Neural crest cell (in vitro differentiated cells): ENCODE data around the gene KHDC3L. TPM values are rescaled to one million over a fixed set of nuclear protein-coding genes. Genes with fewer than 3 reads are reported as not detected.

Experiments
- DNase-seq: peaks from one replicate; pipeline ENCODE4 v3.0.0; 2021; ENCODE audit warnings: low read depth, mixed read lengths, low spot score
- H3K27ac Mint-ChIP-seq: one replicate; pipeline ENCODE4 v1.8.0; 2021; ENCODE audit warnings: mild to moderate bottlenecking, mixed read lengths; ENCODE audit not compliant: unreplicated experiment
- H3K27me3 Mint-ChIP-seq: 2 replicates; pipeline ENCODE4 v1.8.0; 2021; ENCODE audit warnings: low read depth, mild to moderate bottlenecking, mixed read lengths
- H3K36me3 Mint-ChIP-seq: 2 replicates; pipeline ENCODE4 v1.8.0; 2021; ENCODE audit warnings: low read depth, mild to moderate bottlenecking, mixed read lengths
- H3K4me1 Mint-ChIP-seq: 2 replicates; pipeline ENCODE4 v1.8.0; 2021; ENCODE audit warnings: mixed read lengths
- H3K4me3 Mint-ChIP-seq: one replicate; pipeline ENCODE4 v1.8.0; 2021; ENCODE audit warnings: mild to moderate bottlenecking, mixed read lengths
- H3K9me3 Mint-ChIP-seq: 2 replicates; pipeline ENCODE4 v1.8.0; 2021; ENCODE audit warnings: mixed read lengths
- total RNA-seq: library from RNA; stranded (reverse); gene quantifications from 2 replicates; pipeline ENCODE4 v1.2.1, GENCODE V29; 2021
- TF ChIP-seq, protein P1 (sequence below): fragments of 200-600 bp; sonication (generic); conservative IDR thresholded peaks from 2 replicates; pipeline ENCODE4 v1.5.0; 2021; ENCODE audit warnings: antibody characterized with exemption, mild to moderate bottlenecking

Gene KHDC3L
- total RNA-seq, 1 donor from 2014 or later, result not detected

DNA sequence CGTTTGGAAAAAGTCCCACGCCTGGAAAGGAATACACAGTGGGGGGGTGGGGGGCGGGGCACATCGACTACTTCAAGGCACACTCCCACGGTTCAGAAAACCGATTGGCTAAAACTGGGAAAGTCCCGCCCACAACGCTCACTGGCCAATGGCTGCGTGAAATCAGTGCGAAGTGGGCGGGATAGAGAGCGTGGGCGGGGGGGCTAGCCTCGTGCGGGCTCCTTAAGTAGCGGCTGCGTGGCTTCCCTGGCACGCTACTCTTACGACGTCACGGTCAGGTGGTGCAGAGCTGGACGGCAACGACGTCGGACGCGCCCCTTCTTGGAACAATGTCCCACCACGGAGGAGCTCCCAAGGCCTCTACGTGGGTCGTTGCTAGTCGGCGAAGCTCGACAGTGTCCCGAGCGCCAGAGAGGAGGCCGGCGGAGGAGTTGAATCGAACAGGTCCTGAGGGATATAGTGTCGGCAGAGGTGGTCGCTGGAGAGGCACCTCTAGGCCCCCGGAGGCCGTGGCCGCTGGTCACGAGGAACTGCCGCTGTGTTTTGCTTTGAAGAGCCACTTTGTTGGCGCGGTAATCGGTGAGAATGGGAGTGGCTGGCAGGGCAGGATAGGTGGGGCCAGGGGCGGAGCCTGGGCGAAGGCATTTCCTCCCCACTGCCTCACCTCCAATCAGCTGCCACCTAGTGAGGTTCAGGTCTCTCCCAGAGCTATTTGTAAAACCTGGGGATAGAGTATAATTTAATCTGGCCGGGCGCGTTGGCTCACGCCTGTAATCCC is 32.3 kb downstream of the KHDC3L start, which contains the start of gene DDX43:
Gene DDX43 (plus strand): TSS at position 252 of the 778 bp plus-strand sequence. CDS start 78 bp downstream, at position 330.
- TF ChIP-seq, protein P1, sequence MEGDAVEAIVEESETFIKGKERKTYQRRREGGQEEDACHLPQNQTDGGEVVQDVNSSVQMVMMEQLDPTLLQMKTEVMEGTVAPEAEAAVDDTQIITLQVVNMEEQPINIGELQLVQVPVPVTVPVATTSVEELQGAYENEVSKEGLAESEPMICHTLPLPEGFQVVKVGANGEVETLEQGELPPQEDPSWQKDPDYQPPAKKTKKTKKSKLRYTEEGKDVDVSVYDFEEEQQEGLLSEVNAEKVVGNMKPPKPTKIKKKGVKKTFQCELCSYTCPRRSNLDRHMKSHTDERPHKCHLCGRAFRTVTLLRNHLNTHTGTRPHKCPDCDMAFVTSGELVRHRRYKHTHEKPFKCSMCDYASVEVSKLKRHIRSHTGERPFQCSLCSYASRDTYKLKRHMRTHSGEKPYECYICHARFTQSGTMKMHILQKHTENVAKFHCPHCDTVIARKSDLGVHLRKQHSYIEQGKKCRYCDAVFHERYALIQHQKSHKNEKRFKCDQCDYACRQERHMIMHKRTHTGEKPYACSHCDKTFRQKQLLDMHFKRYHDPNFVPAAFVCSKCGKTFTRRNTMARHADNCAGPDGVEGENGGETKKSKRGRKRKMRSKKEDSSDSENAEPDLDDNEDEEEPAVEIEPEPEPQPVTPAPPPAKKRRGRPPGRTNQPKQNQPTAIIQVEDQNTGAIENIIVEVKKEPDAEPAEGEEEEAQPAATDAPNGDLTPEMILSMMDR, result no peak
- no peak for DNase-seq
- Mint-ChIP-seq H3K36me3 (no peaks in the 10 kb centered on the region), H3K4me1 (no peaks in the 10 kb centered on the region), H3K4me3 (no peak within 1 kb of the TSS), H3K9me3 (no peaks in the 10 kb centered on the region), H3K27ac (no peak within 1 kb of the TSS), H3K27me3 (peaks cover 9% of the 10 kb centered on the region)

DNA sequence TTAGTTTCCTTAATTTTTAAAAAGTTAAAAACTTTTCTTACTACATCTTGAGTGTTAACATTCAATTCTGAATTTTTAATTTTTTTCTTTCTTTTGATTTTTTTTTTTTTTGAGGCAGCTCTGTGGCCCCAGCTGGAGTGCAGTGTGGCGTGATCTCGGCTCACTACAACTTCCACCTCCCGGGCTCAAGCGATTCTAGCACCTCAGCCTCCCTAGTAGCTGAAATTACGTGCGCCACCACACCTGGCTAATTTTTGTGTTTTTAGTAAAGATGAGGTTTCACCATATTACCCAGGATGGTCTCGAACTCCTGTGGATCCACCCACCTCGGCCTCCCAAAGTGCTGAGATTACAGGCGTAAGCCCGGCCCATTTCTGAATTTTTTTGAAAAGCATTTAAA is 33.4 kb downstream of the KHDC3L start:
- Mint-ChIP-seq H3K27ac (no peak overlapping the region), H3K27me3 (peaks cover 9% of the 10 kb centered on the region), H3K36me3 (no peaks in the 10 kb centered on the region), H3K4me1 (no peaks in the 10 kb centered on the region), H3K9me3 (no peaks in the 10 kb centered on the region), H3K4me3 (no peak overlapping the region)
- TF ChIP-seq, protein P1, result no peak
- no peak for DNase-seq

DNA sequence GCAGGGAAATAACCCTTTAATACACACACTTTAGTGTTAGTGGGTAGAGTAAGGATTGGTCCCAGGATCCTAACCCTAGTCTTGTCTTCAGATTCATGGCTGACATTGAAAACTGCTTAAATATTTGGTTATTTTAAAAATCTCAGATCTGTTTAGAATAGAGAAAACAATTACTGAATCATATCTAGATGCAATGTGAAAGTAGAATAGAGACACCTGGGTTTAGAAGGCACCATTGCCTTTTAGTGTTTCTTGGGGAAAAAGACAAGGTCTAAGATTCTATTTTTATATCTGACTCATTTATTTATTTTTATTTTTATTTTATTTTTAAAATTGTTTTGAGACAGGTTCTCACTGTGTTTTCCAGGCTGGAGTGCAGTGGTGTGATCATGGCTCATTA is 38.2 kb downstream of the KHDC3L start:
- H3K27ac Mint-ChIP-seq, result no peak overlapping the region
- no peaks in the 10 kb centered on the region for H3K27me3 Mint-ChIP-seq
- TF ChIP-seq, protein P1, result no peak
- no peaks in the 10 kb centered on the region for H3K36me3 Mint-ChIP-seq
- DNase-seq, result no peak
- H3K4me1 Mint-ChIP-seq, result no peaks in the 10 kb centered on the region
- H3K4me3 Mint-ChIP-seq, result no peak overlapping the region
- H3K9me3 Mint-ChIP-seq, result no peaks in the 10 kb centered on the region

DNA sequence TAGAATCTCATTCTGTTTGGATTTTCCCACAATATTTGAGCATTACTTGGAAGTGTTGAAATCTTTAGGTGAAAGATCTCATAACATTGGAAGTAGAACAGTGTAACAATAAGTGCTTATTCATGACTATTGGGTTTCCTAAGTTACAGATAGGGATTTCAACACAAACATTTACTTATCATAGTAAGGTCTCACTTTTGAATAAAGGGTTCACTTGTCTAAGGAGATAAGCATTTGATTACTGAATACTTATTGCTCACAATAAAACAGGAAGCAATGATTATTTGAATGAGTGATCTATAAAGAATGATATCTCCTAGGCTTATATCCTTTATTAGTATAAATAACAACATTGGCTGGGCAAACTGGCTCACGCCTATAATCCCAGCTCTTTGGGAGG is 46.9 kb downstream of the KHDC3L start:
- TF ChIP-seq, protein P1, result no peak
- no peaks in the 10 kb centered on the region for H3K9me3 Mint-ChIP-seq
- H3K4me1 Mint-ChIP-seq, result no peaks in the 10 kb centered on the region
- DNase-seq, result no peak
- no peaks in the 10 kb centered on the region for H3K36me3 Mint-ChIP-seq
- no peak overlapping the region for H3K4me3 Mint-ChIP-seq
- no peak overlapping the region for H3K27ac Mint-ChIP-seq
- no peaks in the 10 kb centered on the region for H3K27me3 Mint-ChIP-seq

DNA sequence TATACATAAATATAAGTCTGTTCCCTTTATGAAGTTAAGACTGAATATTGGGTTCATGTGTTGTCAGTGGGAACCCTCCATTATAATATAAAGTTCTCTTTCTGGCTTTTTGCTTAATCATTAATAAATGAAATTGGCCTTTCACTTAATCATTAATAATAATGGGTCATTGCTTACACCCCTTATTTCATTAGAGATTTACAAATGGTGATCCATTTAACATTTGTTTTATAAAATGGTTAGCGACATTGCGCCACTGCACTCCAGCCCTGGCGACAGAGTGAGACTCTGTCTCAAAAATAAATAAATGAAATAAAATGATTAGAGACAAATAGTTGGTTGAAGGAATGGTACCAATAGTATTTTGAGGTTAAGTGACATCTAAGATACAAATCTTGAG is 50.6 kb downstream of the KHDC3L start:
- TF ChIP-seq, protein P1, result no peak
- H3K36me3 Mint-ChIP-seq, result no peaks in the 10 kb centered on the region
- no peaks in the 10 kb centered on the region for H3K4me1 Mint-ChIP-seq
- no peak overlapping the region for H3K4me3 Mint-ChIP-seq
- DNase-seq, result no peak
- H3K27me3 Mint-ChIP-seq, result no peaks in the 10 kb centered on the region
- H3K27ac Mint-ChIP-seq, result no peak overlapping the region
- no peaks in the 10 kb centered on the region for H3K9me3 Mint-ChIP-seq

Other genes starting within 250 kb of the KHDC3L start
- gene KHDC1L, start 137.2 kb upstream of the KHDC3L start, total RNA-seq, result 1.0 TPM in 1 of 2 replicates, not detected in the other
- gene KHDC1, start 99.5 kb upstream of the KHDC3L start, total RNA-seq, result 12.6 and 12.9 TPM in 2 replicates
- not detected in 2 replicates for gene DPPA5, start 8.4 kb upstream of the KHDC3L start, total RNA-seq
- gene OOEP, start 7.2 kb downstream of the KHDC3L start, total RNA-seq, result not detected in 2 replicates
- gene DDX43, start 32.2 kb downstream of the KHDC3L start, total RNA-seq, result not detected in 2 replicates
- gene CGAS, start 89.6 kb downstream of the KHDC3L start, total RNA-seq, result 0.63 and 1.3 TPM in 2 replicates
- 26.5 and 27.5 TPM in 2 replicates for gene MTO1, start 99.1 kb downstream of the KHDC3L start, total RNA-seq
- 11,869 and 11,975 TPM in 2 replicates for gene EEF1A1, start 158.4 kb downstream of the KHDC3L start, total RNA-seq